HepG2 (cell line): ENCODE data around the gene STAT6. TPM values are rescaled to one million over a fixed set of nuclear protein-coding genes. Genes with fewer than 3 reads are reported as not detected.

Source experiments
- CREB1 ChIP-seq, 2 experiments: fragments of 450-650 bp in 1 of 2; IDR thresholded peaks; 2 replicates each; pipeline ENCODE4 v1.6.1; 2016 to 2017; ENCODE audit warnings: control low read depth in 1 of 2, mild to moderate bottlenecking in 1 of 2, missing compliant biosample characterization in 1 of 2, missing genetic modification characterization in 1 of 2
- DPF2 ChIP-seq: sonication (generic); formaldehyde crosslinking; IDR thresholded peaks from 2 replicates; pipeline ENCODE4 v1.4.0; 2020; ENCODE audit warnings: mild to moderate bottlenecking, low read depth, missing genetic modification reagents, borderline replicate concordance
- FOXM1 ChIP-seq: sonication (generic); formaldehyde crosslinking; IDR thresholded peaks from 2 replicates; pipeline ENCODE4 v1.5.0; 2020; ENCODE audit warnings: missing genetic modification reagents
- HIVEP1 ChIP-seq: sonication (generic); formaldehyde crosslinking; IDR thresholded peaks from 2 replicates; pipeline ENCODE4 v1.4.0; 2020; ENCODE audit warnings: mild to moderate bottlenecking, missing genetic modification reagents
- HOXA7 ChIP-seq: sonication (generic); formaldehyde crosslinking; IDR thresholded peaks from 2 replicates; pipeline ENCODE4 v1.8.1; 2022; ENCODE audit warnings: mild to moderate bottlenecking, missing genetic modification reagents, moderate library complexity
- HOXA9 ChIP-seq: sonication (generic); formaldehyde crosslinking; IDR thresholded peaks from 2 replicates; pipeline ENCODE4 v1.8.1; 2022; ENCODE audit warnings: missing genetic modification reagents, mild to moderate bottlenecking, moderate library complexity, borderline replicate concordance
- MYC ChIP-seq: sonication (generic); formaldehyde crosslinking; IDR thresholded peaks from 2 replicates; pipeline ENCODE4 v1.9.0; 2021; ENCODE audit warnings: missing genetic modification reagents, borderline replicate concordance
- NFIC ChIP-seq: IDR thresholded peaks from 2 replicates; pipeline ENCODE4 v1.6.1; 2012; ENCODE audit warnings: mild to moderate bottlenecking, low read length, inconsistent platforms
- NFKB2 ChIP-seq: sonication (generic); formaldehyde crosslinking; IDR thresholded peaks from 2 replicates; pipeline ENCODE4 v1.4.0; 2020; ENCODE audit warnings: missing genetic modification reagents, borderline replicate concordance
- PCBP2 ChIP-seq: fragments of 200-400 bp; formaldehyde crosslinking; optimal IDR thresholded peaks from 2 replicates; pipeline ENCODE3; 2018; ENCODE audit warnings: low read length, low read depth; ENCODE audit not compliant: poor library complexity, severe bottlenecking
- RARG ChIP-seq: sonication (generic); formaldehyde crosslinking; IDR thresholded peaks from 2 replicates; pipeline ENCODE4 v1.4.0; 2020; ENCODE audit warnings: low read depth, mild to moderate bottlenecking, missing genetic modification reagents
- SCMH1 ChIP-seq: sonication (generic); formaldehyde crosslinking; IDR thresholded peaks from 2 replicates; pipeline ENCODE4 v1.9.0; 2021; ENCODE audit warnings: missing genetic modification reagents, mild to moderate bottlenecking, borderline replicate concordance
- SIX4 ChIP-seq: sonication (generic); formaldehyde crosslinking; IDR thresholded peaks from 2 replicates; pipeline ENCODE4 v1.4.0; 2020; ENCODE audit warnings: missing genetic modification reagents
- SMAD1 ChIP-seq: sonication (generic); formaldehyde crosslinking; IDR thresholded peaks from 2 replicates; pipeline ENCODE4 v1.4.0; 2020; ENCODE audit warnings: missing genetic modification reagents, low read depth, mild to moderate bottlenecking, borderline replicate concordance
- SMC3 ChIP-seq: IDR thresholded peaks from 2 replicates; pipeline ENCODE4 v1.6.1; 2011; ENCODE audit warnings: low read length, improper control_type of control experiment
- SP4 ChIP-seq: sonication (generic); formaldehyde crosslinking; IDR thresholded peaks from 2 replicates; pipeline ENCODE4 v1.8.1; 2023; ENCODE audit warnings: mild to moderate bottlenecking, missing genetic modification reagents
- STAG1 ChIP-seq: sonication (generic); formaldehyde crosslinking; IDR thresholded peaks from 2 replicates; pipeline ENCODE4 v1.4.0; 2020; ENCODE audit warnings: missing genetic modification reagents
- TAF15 ChIP-seq: fragments of 200-400 bp; formaldehyde crosslinking; IDR thresholded peaks from one replicate; pipeline ENCODE4 v1.6.1; 2018; ENCODE audit warnings: mild to moderate bottlenecking, low read depth, low read length; ENCODE audit not compliant: poor library complexity, severe bottlenecking
- TMF1 ChIP-seq: sonication (generic); formaldehyde crosslinking; IDR thresholded peaks from 2 replicates; pipeline ENCODE4 v1.8.1; 2022; ENCODE audit warnings: low read depth, missing genetic modification reagents
- ZBTB38 ChIP-seq: sonication (generic); formaldehyde crosslinking; IDR thresholded peaks from 2 replicates; pipeline ENCODE4 v1.5.1; 2020; ENCODE audit warnings: mild to moderate bottlenecking, missing genetic modification reagents
- ZFP1 ChIP-seq: IDR thresholded peaks from 2 replicates; pipeline ENCODE4 v1.6.1; 2016
- ZMYM3 ChIP-seq: sonication (generic); formaldehyde crosslinking; IDR thresholded peaks from 2 replicates; pipeline ENCODE4 v1.5.1; 2020; ENCODE audit warnings: mild to moderate bottlenecking, missing genetic modification reagents
- ZNF10 ChIP-seq: sonication (generic); formaldehyde crosslinking; IDR thresholded peaks from 2 replicates; pipeline ENCODE4 v1.4.0; 2020; ENCODE audit warnings: mild to moderate bottlenecking, low read depth, missing genetic modification reagents, borderline replicate concordance
- ZNF225 ChIP-seq: sonication (generic); formaldehyde crosslinking; IDR thresholded peaks from 2 replicates; pipeline ENCODE4 v1.4.0; 2020; ENCODE audit warnings: mild to moderate bottlenecking, missing genetic modification reagents
- ZNF232 ChIP-seq: sonication (generic); formaldehyde crosslinking; IDR thresholded peaks from 2 replicates; pipeline ENCODE4 v1.4.0; 2020; ENCODE audit warnings: missing genetic modification reagents, borderline replicate concordance
- ZNF430 ChIP-seq: sonication (generic); formaldehyde crosslinking; IDR thresholded peaks from 2 replicates; pipeline ENCODE4 v1.9.0; 2021; ENCODE audit warnings: mild to moderate bottlenecking, missing genetic modification reagents
- ZNF431 ChIP-seq: sonication (generic); formaldehyde crosslinking; IDR thresholded peaks from 2 replicates; pipeline ENCODE4 v1.9.0; 2022; ENCODE audit warnings: missing genetic modification reagents, low read depth, mild to moderate bottlenecking, borderline replicate concordance
- ZNF446 ChIP-seq: sonication (generic); formaldehyde crosslinking; IDR thresholded peaks from 2 replicates; pipeline ENCODE4 v1.5.0; 2020; ENCODE audit warnings: mild to moderate bottlenecking, missing genetic modification reagents
- ZNF547 ChIP-seq: sonication (generic); formaldehyde crosslinking; IDR thresholded peaks from 2 replicates; pipeline ENCODE4 v1.5.1; 2020; ENCODE audit warnings: mild to moderate bottlenecking, missing genetic modification reagents
- ZNF740 ChIP-seq: sonication (generic); formaldehyde crosslinking; IDR thresholded peaks from 2 replicates; pipeline ENCODE4 v1.4.0; 2020; ENCODE audit warnings: missing genetic modification reagents
- ZNF775 ChIP-seq: sonication (generic); formaldehyde crosslinking; IDR thresholded peaks from 2 replicates; pipeline ENCODE4 v1.4.0; 2020; ENCODE audit warnings: missing genetic modification reagents, mild to moderate bottlenecking, moderate library complexity, borderline replicate concordance
- ZZZ3 ChIP-seq: sonication (generic); formaldehyde crosslinking; IDR thresholded peaks from 2 replicates; pipeline ENCODE4 v1.4.0; 2020; ENCODE audit warnings: missing genetic modification reagents, mild to moderate bottlenecking, borderline replicate concordance
- polyA plus RNA-seq, 8 experiments: library from polyadenylated mRNA; depleted of rRNA in 3 of 8; stranded (reverse) in 7 of 8; unstranded in 1 of 8; fragments of >200 nt; fragmentation: Illumina TruSeq in 4 of 8; extraction: Trizol in 4 of 8; gene quantifications; 2 replicates each; pipeline versions ENCODE4 v1.2.1 to v1.2.3, GENCODE V29; 2011 to 2016; ENCODE audit warnings: low read depth in 4 of 8, missing spikeins in 1 of 8, mixed read lengths in 1 of 8; ENCODE audit not compliant: insufficient read depth in 1 of 8
- total RNA-seq, 5 experiments: library from RNA; depleted of rRNA; stranded (reverse); fragments of >200 nt; fragmentation: Illumina TruSeq; extraction: Trizol; gene quantifications; 2 replicates each; pipeline ENCODE4 v1.2.3, GENCODE V29; 2016; ENCODE audit warnings: low read depth in 1 of 5
- TF ChIP-seq, protein P1 (sequence below): sonication (generic); formaldehyde crosslinking; IDR thresholded peaks from 2 replicates; pipeline ENCODE4 v1.8.0; 2022; ENCODE audit warnings: mild to moderate bottlenecking, missing genetic modification reagents, moderate library complexity

Gene STAT6
- total and polyA plus RNA-seq, 2 of the 13 experiments (the other 11 are each of a cell fraction or from before 2014, with no cell fraction given): 28.0 to 62.2 TPM

DNA sequence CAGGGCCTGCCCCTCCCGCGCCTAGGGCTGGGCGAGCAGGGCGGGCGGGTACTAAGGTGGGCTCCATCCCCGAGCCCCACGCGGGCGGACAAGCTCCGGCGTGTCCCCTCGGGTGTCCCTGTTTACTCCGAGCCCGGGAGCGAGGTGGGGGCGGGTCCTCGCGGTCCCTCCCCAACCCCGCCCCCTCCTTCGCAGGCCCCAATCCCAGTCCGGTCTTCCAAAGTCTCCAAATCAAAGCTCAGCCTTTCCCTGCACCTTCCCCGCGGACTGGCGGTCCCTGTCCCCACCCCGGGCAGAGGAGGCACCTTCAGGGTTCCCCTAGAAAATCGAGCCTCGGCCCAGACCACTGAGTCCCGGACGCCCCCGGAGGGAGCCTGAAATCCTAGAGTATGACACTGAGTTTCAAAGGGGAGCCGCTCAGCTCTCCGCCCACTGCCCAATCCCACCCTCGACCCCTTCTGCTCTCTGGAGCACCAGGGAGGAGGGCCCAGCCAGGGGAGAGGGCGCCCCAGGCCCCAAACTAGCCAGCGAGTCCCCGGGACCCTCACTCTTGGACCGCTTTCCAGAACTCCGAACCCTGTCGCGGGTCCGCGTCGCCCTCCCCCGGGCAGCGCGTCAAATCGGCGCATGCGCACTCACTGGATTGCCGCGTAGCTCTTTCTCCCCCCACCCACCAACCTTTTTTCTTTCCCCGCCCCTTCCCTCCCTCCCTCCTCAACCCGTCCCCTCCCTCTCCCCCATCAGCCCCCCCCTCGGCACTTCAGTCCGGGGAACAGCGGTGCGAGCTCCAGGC lies 16.8 kb upstream of the STAT6 start, which contains the start of gene LRP1 (continued):
- no peak for TF ChIP-seq RARG
- TF ChIP-seq ZMYM3 (CRISPR knock-in tag): no peak
- no peak for TF ChIP-seq ZNF775 (CRISPR knock-in tag)
- TF ChIP-seq ZNF740: peak; percentile 68; the same call in 1 of the 2 replicates
- TF ChIP-seq ZFP1 (CRISPR knock-in tag): no peak
- TF ChIP-seq FOXM1 (CRISPR knock-in tag): no peak
- TF ChIP-seq ZNF547 (CRISPR knock-in tag): no peak
- no peak for TF ChIP-seq HOXA7
- TF ChIP-seq MYC (CRISPR knock-in tag): peak; percentile 79
- no peak for TF ChIP-seq HIVEP1 (CRISPR knock-in tag)
- TF ChIP-seq SMC3: no peak
- TF ChIP-seq STAG1 (CRISPR knock-in tag): no peak
- TF ChIP-seq DPF2: no peak
- TF ChIP-seq TMF1 (CRISPR knock-in tag): no peak
- TF ChIP-seq ZNF446: no peak
- TF ChIP-seq ZNF10 (CRISPR knock-in tag): no peak
- TF ChIP-seq ZNF430 (CRISPR knock-in tag): no peak
- TF ChIP-seq ZBTB38 (CRISPR knock-in tag): no peak
- TF ChIP-seq, protein P1, sequence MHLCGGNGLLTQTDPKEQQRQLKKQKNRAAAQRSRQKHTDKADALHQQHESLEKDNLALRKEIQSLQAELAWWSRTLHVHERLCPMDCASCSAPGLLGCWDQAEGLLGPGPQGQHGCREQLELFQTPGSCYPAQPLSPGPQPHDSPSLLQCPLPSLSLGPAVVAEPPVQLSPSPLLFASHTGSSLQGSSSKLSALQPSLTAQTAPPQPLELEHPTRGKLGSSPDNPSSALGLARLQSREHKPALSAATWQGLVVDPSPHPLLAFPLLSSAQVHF (CRISPR knock-in tag): no peak
- TF ChIP-seq TAF15: no peak
- no peak for TF ChIP-seq NFIC
- TF ChIP-seq HOXA9 (CRISPR knock-in tag): no peak
- TF ChIP-seq SMAD1 (CRISPR knock-in tag): no peak
- peak; percentile 74 for TF ChIP-seq SP4 (CRISPR knock-in tag)
- no peak for TF ChIP-seq SIX4 (CRISPR knock-in tag)
- no peak for TF ChIP-seq CREB1 (IDR thresholded peaks at IDR 0.05)
- TF ChIP-seq CREB1 (CRISPR knock-in tag; IDR thresholded peaks at IDR 0.05): peak; percentile 35; the same call in 1 of the 2 replicates
- TF ChIP-seq ZNF232 (CRISPR knock-in tag): no peak
- TF ChIP-seq NFKB2: peak; percentile 66; the same call in 1 of the 2 replicates
- TF ChIP-seq PCBP2: no peak
- 0 out of 2 replicates have a peak, but pooled peaks have one; percentile 28 for TF ChIP-seq ZNF431 (CRISPR knock-in tag)
- no peak for TF ChIP-seq ZZZ3
- no peak for TF ChIP-seq ZNF225 (CRISPR knock-in tag)
- no peak for TF ChIP-seq SCMH1 (CRISPR knock-in tag)
